HL-60 (cell line): ENCODE results near the gene NUDT4B.
"Not testable (repeated sequence)": the region's sequence is repeated elsewhere in the genome, so short reads cannot be mapped to it uniquely, and the experiment has no call there.

Experiments
- CTCF ChIP-seq: IDR thresholded peaks from one replicate; pipeline ENCODE4 v1.5.1; 2011; ENCODE audit warnings: low read length, control low read depth, inconsistent platforms; ENCODE audit not compliant: insufficient read depth
- POLR2AphosphoS5 ChIP-seq: IDR thresholded peaks from 2 replicates; pipeline ENCODE4 v1.6.1; 2012; ENCODE audit warnings: low read depth
- SPI1 ChIP-seq: IDR thresholded peaks from 2 replicates; pipeline ENCODE4 v1.6.1; 2012; ENCODE audit warnings: low read depth, mild to moderate bottlenecking, borderline replicate concordance
- TF ChIP-seq, protein P1 (sequence below): IDR thresholded peaks from 2 replicates; pipeline ENCODE4 v1.6.1; 2012; ENCODE audit warnings: low read depth; ENCODE audit not compliant: insufficient replicate concordance

DNA sequence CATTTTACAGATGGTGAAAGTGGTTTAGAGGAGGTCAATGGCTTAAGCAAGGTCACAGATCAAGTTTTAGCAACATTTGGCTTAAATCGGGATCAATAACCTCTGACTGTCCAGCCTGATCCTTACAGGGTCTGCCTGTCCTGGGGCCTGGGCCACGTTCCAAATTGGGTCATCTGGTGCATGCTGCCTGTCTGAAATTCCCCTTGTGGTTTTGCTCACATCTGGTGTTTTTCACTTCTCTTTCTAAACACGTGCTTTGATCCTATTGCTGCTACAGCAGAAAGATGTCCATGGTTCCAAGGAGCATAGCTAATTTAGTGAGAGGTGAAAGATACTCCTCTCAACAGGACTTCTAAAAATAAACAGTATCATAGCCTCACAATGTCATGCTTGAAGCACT is 19.4 kb upstream of the NUDT4B start:
- TF ChIP-seq CTCF, SPI1, POLR2AphosphoS5: not testable (repeated sequence)
- TF ChIP-seq, protein P1, sequence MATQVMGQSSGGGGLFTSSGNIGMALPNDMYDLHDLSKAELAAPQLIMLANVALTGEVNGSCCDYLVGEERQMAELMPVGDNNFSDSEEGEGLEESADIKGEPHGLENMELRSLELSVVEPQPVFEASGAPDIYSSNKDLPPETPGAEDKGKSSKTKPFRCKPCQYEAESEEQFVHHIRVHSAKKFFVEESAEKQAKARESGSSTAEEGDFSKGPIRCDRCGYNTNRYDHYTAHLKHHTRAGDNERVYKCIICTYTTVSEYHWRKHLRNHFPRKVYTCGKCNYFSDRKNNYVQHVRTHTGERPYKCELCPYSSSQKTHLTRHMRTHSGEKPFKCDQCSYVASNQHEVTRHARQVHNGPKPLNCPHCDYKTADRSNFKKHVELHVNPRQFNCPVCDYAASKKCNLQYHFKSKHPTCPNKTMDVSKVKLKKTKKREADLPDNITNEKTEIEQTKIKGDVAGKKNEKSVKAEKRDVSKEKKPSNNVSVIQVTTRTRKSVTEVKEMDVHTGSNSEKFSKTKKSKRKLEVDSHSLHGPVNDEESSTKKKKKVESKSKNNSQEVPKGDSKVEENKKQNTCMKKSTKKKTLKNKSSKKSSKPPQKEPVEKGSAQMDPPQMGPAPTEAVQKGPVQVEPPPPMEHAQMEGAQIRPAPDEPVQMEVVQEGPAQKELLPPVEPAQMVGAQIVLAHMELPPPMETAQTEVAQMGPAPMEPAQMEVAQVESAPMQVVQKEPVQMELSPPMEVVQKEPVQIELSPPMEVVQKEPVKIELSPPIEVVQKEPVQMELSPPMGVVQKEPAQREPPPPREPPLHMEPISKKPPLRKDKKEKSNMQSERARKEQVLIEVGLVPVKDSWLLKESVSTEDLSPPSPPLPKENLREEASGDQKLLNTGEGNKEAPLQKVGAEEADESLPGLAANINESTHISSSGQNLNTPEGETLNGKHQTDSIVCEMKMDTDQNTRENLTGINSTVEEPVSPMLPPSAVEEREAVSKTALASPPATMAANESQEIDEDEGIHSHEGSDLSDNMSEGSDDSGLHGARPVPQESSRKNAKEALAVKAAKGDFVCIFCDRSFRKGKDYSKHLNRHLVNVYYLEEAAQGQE, result not testable (repeated sequence)
